ENCODE data around the gene MED15.

GRCh38 chr22:20600137-20600673, 92.8 kb downstream of the MED15 start:
- no peak for TF ChIP-seq POLR2A (IDR thresholded peaks at IDR 0.05; ENCODE audit: low read depth, low read length)
- TF ChIP-seq, protein P1, sequence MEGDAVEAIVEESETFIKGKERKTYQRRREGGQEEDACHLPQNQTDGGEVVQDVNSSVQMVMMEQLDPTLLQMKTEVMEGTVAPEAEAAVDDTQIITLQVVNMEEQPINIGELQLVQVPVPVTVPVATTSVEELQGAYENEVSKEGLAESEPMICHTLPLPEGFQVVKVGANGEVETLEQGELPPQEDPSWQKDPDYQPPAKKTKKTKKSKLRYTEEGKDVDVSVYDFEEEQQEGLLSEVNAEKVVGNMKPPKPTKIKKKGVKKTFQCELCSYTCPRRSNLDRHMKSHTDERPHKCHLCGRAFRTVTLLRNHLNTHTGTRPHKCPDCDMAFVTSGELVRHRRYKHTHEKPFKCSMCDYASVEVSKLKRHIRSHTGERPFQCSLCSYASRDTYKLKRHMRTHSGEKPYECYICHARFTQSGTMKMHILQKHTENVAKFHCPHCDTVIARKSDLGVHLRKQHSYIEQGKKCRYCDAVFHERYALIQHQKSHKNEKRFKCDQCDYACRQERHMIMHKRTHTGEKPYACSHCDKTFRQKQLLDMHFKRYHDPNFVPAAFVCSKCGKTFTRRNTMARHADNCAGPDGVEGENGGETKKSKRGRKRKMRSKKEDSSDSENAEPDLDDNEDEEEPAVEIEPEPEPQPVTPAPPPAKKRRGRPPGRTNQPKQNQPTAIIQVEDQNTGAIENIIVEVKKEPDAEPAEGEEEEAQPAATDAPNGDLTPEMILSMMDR (conservative IDR thresholded peaks at IDR 0.05; ENCODE audit: low read depth, low read length) = no peak
- no peak for TF ChIP-seq USF2 (IDR thresholded peaks at IDR 0.05; ENCODE audit: low read depth, low read length)
- no peak for TF ChIP-seq FOS (IDR thresholded peaks at IDR 0.05; ENCODE audit: low read depth, low read length)
- no peak for TF ChIP-seq RFX5 (IDR thresholded peaks at IDR 0.05; ENCODE audit: low read depth, low read length)
- no peak for TF ChIP-seq MAZ (IDR thresholded peaks at IDR 0.05; ENCODE audit: borderline replicate concordance, low read depth, low read length)
- no peak for TF ChIP-seq MAFK (IDR thresholded peaks at IDR 0.05; ENCODE audit: low read depth, low read length)

All from IMR-90 (cell line).